Endometrial microvascular endothelial cells (primary cell): Measurements from ENCODE around the gene PTH2. TPM values are rescaled to one million over a fixed set of nuclear protein-coding genes. Genes with fewer than 3 reads are reported as not detected.

Source experiments
- in situ Hi-C: cut with HindIII; loops from 2 replicates; pipeline ENCODE4 v1.10.0; 2017; ENCODE audit warnings: low sequenced_read_pairs, low pct_unique_long_range_greater_than_20kb; ENCODE audit errors: inconsistent ontology term
- total RNA-seq: library from RNA; depleted of rRNA; stranded (reverse); fragments of >200 nt; gene quantifications from one replicate; pipeline ENCODE4 v1.2.3, GENCODE V29; 2015; ENCODE audit errors: inconsistent ontology term

PTH2 gene
- total RNA-seq, 1 donor from 2014 or later, result not detected

- in situ Hi-C loops, result no loop called here
These were observed 11.8 kb upstream of the PTH2 start for GRCh38 chr19:49434907-49435583.

- in situ Hi-C loops, result no loop called here
These were observed 10.1 kb upstream of the PTH2 start for GRCh38 chr19:49433240-49433901.

GRCh38 chr19:49432141-49433073 lies 9.2 kb upstream of the PTH2 start:
- in situ Hi-C loops, result no loop called here

- in situ Hi-C loops, result no loop called here
These were observed 8.1 kb upstream of the PTH2 start for GRCh38 chr19:49431330-49431749.

GRCh38 chr19:49430678-49431329 lies 7.6 kb upstream of the PTH2 start:
- in situ Hi-C loops, result no loop called here

GRCh38 chr19:49430172-49430677 lies 7.0 kb upstream of the PTH2 start:
- in situ Hi-C loops, result no loop called here

GRCh38 chr19:49428547-49429451 lies 5.6 kb upstream of the PTH2 start:
- in situ Hi-C loops, result no loop called here

GRCh38 chr19:49427855-49428546 lies 4.8 kb upstream of the PTH2 start:
- in situ Hi-C loops, result no loop called here

- in situ Hi-C loops, result no loop called here
These were observed 4.1 kb upstream of the PTH2 start for GRCh38 chr19:49427339-49427738.

GRCh38 chr19:49425922-49426592 lies 2.8 kb upstream of the PTH2 start:
- in situ Hi-C loops, result no loop called here

- in situ Hi-C loops, result no loop called here
These were observed 1.9 kb upstream of the PTH2 start, which contains the start of gene GFY for GRCh38 chr19:49425178-49425577. Gene GFY (plus strand): TSS chr19:49425388. CDS start chr19:49426431, 1,043 bp downstream.

GRCh38 chr19:49423985-49424303 lies 703 bp upstream of the PTH2 start:
- in situ Hi-C loops, result no loop called here

GRCh38 chr19:49422407-49423070 lies 702 bp downstream of the PTH2 start:
- in situ Hi-C loops, result no loop called here

GRCh38 chr19:49421878-49422202 lies 1.4 kb downstream of the PTH2 start:
- in situ Hi-C loops, result no loop called here

- in situ Hi-C loops, result no loop called here
These were observed 2.0 kb downstream of the PTH2 start for GRCh38 chr19:49421039-49421877.

GRCh38 chr19:49420227-49420626 lies 3.0 kb downstream of the PTH2 start:
- in situ Hi-C loops, result no loop called here
